Fibroblast of peridontal ligament (primary cell): ENCODE results near the gene BCL11A.

Experiments used
- DNase-seq: peaks from one replicate; pipeline ENCODE4 v3.0.0-alpha.2; 2010; ENCODE audit errors: extremely low read depth

Gene BCL11A

GRCh38 chr2:60408811-60409530 is 144.5 kb downstream of the BCL11A start:
- DNase-seq: no peak

- DNase-seq: no peak
Measured at GRCh38 chr2:60408207-60408606, 145.2 kb downstream of the BCL11A start.

GRCh38 chr2:60407398-60407797 is 146.1 kb downstream of the BCL11A start:
- no peak for DNase-seq

GRCh38 chr2:60406192-60406591 is 147.3 kb downstream of the BCL11A start:
- no peak for DNase-seq

- DNase-seq: no peak
Measured at GRCh38 chr2:60405271-60405919, 148.1 kb downstream of the BCL11A start.
